Measurements from ENCODE around the gene PRR16.

GRCh38 chr5:120684213-120684612 is 220.1 kb downstream of the PRR16 start:
- no peak for TF ChIP-seq EZH2 (IDR thresholded peaks at IDR 0.05; ENCODE audit: insufficient read depth, poor library complexity, severe bottlenecking)
- TF ChIP-seq EZH2phosphoT487 (IDR thresholded peaks at IDR 0.05; ENCODE audit: insufficient read depth, low read depth) = no peak
